MM.1S (cell line): ENCODE results near the gene GNAQ.

Experiments
- CTCF ChIP-seq: fragments of 300-600 bp; sonication (generic); IDR thresholded peaks from 2 replicates; pipeline ENCODE4 v1.5.1; 2016; ENCODE audit warnings: antibody characterized with exemption, low read length, mixed read lengths
- EZH2 ChIP-seq: fragments of 300-600 bp; sonication (generic); optimal IDR thresholded peaks from 2 replicates; pipeline ENCODE3; 2017; ENCODE audit warnings: low read depth, mild to moderate bottlenecking, antibody characterized with exemption, low read length, mixed read lengths

GRCh38 chr9:77877976-77878375 lies 153.6 kb downstream of the GNAQ start:
- TF ChIP-seq CTCF (no peak), EZH2 (no peak)
